Loucy (cell line): ENCODE results near the gene RASSF9.

Experiments used
- H2AFZ ChIP-seq: fragments of 200-600 bp; sonication (generic); 2 replicates; pipeline ENCODE4 v1.6.0; 2016; ENCODE audit warnings: antibody characterized with exemption, mild to moderate bottlenecking, low read length, moderate library complexity
- H3F3A ChIP-seq: fragments of 200-600 bp; 2 replicates; pipeline ENCODE4 v1.6.0; 2016; ENCODE audit warnings: antibody characterized with exemption, low read depth, mild to moderate bottlenecking
- H3K27me3 ChIP-seq: fragments of 200-600 bp; sonication (generic); 2 replicates; pipeline ENCODE4 v1.6.1; 2014; ENCODE audit warnings: low read length, mild to moderate bottlenecking; ENCODE audit not compliant: insufficient read depth, poor library complexity, severe bottlenecking
- H3K36me3 ChIP-seq: fragments of 200-600 bp; sonication (generic); 2 replicates; pipeline ENCODE4 v1.6.1; 2016; ENCODE audit warnings: low read length; ENCODE audit not compliant: insufficient read depth
- H3K4me1 ChIP-seq: fragments of 200-600 bp; sonication (generic); 2 replicates; pipeline ENCODE4 v1.5.1; 2014; ENCODE audit warnings: low read length, mild to moderate bottlenecking; ENCODE audit not compliant: insufficient read depth, poor library complexity, severe bottlenecking
- H3K4me2 ChIP-seq: fragments of 200-600 bp; sonication (generic); 2 replicates; pipeline ENCODE4 v1.6.0; 2014; ENCODE audit warnings: antibody characterized with exemption, low read length, low read depth, mild to moderate bottlenecking; ENCODE audit not compliant: poor library complexity, severe bottlenecking
- H3K4me3 ChIP-seq: fragments of 200-600 bp; sonication (generic); 2 replicates; pipeline ENCODE4 v1.5.1; 2014; ENCODE audit warnings: low read length, mild to moderate bottlenecking, mixed read lengths; ENCODE audit not compliant: poor library complexity, severe bottlenecking
- H3K79me2 ChIP-seq: fragments of 200-600 bp; sonication (generic); 2 replicates; pipeline ENCODE4 v1.6.1; 2014; ENCODE audit warnings: low read length; ENCODE audit not compliant: insufficient read depth
- H3K9ac ChIP-seq: fragments of 200-600 bp; sonication (generic); 2 replicates; pipeline ENCODE4 v1.6.0; 2014; ENCODE audit warnings: mild to moderate bottlenecking, low read depth, low read length, moderate library complexity; ENCODE audit not compliant: poor library complexity, severe bottlenecking
- H3K9me2 ChIP-seq: fragments of 200-600 bp; sonication (generic); replicated peaks from 2 replicates; pipeline ENCODE4 v1.6.1; 2016; ENCODE audit warnings: low read depth, low read length, mixed read lengths
- H3K9me3 ChIP-seq: fragments of 200-600 bp; sonication (generic); 2 replicates; pipeline ENCODE4 v1.6.1; 2014; ENCODE audit warnings: mild to moderate bottlenecking, antibody characterized with exemption, low read length, low read depth; ENCODE audit not compliant: insufficient read depth
- H4K20me1 ChIP-seq: fragments of 200-600 bp; sonication (generic); 2 replicates; pipeline ENCODE4 v1.6.0; 2014; ENCODE audit warnings: antibody characterized with exemption, low read length, mild to moderate bottlenecking; ENCODE audit not compliant: insufficient read depth, poor library complexity, severe bottlenecking
- CTCF ChIP-seq: fragments of 200-600 bp; sonication (generic); conservative IDR thresholded peaks from 2 replicates; pipeline ENCODE4 v1.5.1; 2014; ENCODE audit warnings: mild to moderate bottlenecking, antibody characterized with exemption, low read length
- EZH2phosphoT487 ChIP-seq: fragments of 200-600 bp; IDR thresholded peaks from 2 replicates; pipeline ENCODE4 v1.6.1; 2018; ENCODE audit warnings: antibody characterized with exemption, mild to moderate bottlenecking, moderate library complexity, borderline replicate concordance

RASSF9 gene

GRCh38 chr12:85849344-85849743 lies 13.1 kb upstream of the RASSF9 start:
- no peaks in the 10 kb centered on the region for H3K27me3 ChIP-seq
- H3K9ac ChIP-seq: no peak overlapping the region
- no peak overlapping the region for H3K4me2 ChIP-seq
- no peak overlapping the region for H3K4me3 ChIP-seq
- no peaks in the 10 kb centered on the region for H3K79me2 ChIP-seq
- no peaks in the 10 kb centered on the region for H3F3A ChIP-seq
- no peaks in the 10 kb centered on the region for H3K9me3 ChIP-seq
- TF ChIP-seq CTCF: no peak
- no peaks in the 10 kb centered on the region for H3K4me1 ChIP-seq
- no peaks in the 10 kb centered on the region for H3K36me3 ChIP-seq
- H2AFZ ChIP-seq: no peak overlapping the region
- no peaks in the 10 kb centered on the region for H3K9me2 ChIP-seq
- no peaks in the 10 kb centered on the region for H4K20me1 ChIP-seq

GRCh38 chr12:85843606-85844310 lies 7.5 kb upstream of the RASSF9 start:
- Histone ChIP-seq H3K36me3 (no peaks in the 10 kb centered on the region), H3K27me3 (no peaks in the 10 kb centered on the region), H3F3A (no peaks in the 10 kb centered on the region), H3K4me2 (no peak overlapping the region), H3K9ac (no peak overlapping the region), H4K20me1 (no peaks in the 10 kb centered on the region), H3K9me2 (no peaks in the 10 kb centered on the region), H3K9me3 (no peaks in the 10 kb centered on the region), H3K4me1 (no peaks in the 10 kb centered on the region), H3K4me3 (no peak overlapping the region), H3K79me2 (no peaks in the 10 kb centered on the region), H2AFZ (no peak overlapping the region)
- TF ChIP-seq CTCF (no peak), EZH2phosphoT487 (no peak)

GRCh38 chr12:85835426-85836196 lies 598 bp downstream of the RASSF9 start:
- Histone ChIP-seq H2AFZ (no peak overlapping the region), H3K36me3 (no peaks in the 10 kb centered on the region), H3K4me2 (no peak overlapping the region), H3K9me2 (no peaks in the 10 kb centered on the region), H3F3A (no peaks in the 10 kb centered on the region), H3K79me2 (no peaks in the 10 kb centered on the region), H3K4me3 (no peak overlapping the region), H3K4me1 (no peaks in the 10 kb centered on the region), H3K27me3 (no peaks in the 10 kb centered on the region), H3K9ac (no peak overlapping the region), H4K20me1 (no peaks in the 10 kb centered on the region), H3K9me3 (no peaks in the 10 kb centered on the region)
- no peak for TF ChIP-seq CTCF
- TF ChIP-seq EZH2phosphoT487: no peak
